Epithelial cell of esophagus (primary cell): ENCODE data around the gene BUD23.
"Not testable (repeated sequence)": the region's sequence is repeated elsewhere in the genome, so short reads cannot be mapped to it uniquely, and the experiment has no call there.

ENCODE experiments used
- DNase-seq: peaks from one replicate; pipeline ENCODE4 v3.0.0; 2010; ENCODE audit warnings: low read depth
- H3K4me3 ChIP-seq: 2 replicates; pipeline ENCODE4 v1.5.1; 2011; ENCODE audit warnings: mild to moderate bottlenecking, low read length, control low read depth
- TF ChIP-seq, protein P1 (sequence below): IDR thresholded peaks from 2 replicates; pipeline ENCODE4 v1.5.1; 2011; ENCODE audit warnings: low read depth, mild to moderate bottlenecking, low read length, control low read depth, inconsistent platforms; ENCODE audit not compliant: insufficient read depth; ENCODE audit errors: missing control alignments

The BUD23 gene

GRCh38 chr7:73652541-73652949, 30.9 kb upstream of the BUD23 start:
- TF ChIP-seq, protein P1, sequence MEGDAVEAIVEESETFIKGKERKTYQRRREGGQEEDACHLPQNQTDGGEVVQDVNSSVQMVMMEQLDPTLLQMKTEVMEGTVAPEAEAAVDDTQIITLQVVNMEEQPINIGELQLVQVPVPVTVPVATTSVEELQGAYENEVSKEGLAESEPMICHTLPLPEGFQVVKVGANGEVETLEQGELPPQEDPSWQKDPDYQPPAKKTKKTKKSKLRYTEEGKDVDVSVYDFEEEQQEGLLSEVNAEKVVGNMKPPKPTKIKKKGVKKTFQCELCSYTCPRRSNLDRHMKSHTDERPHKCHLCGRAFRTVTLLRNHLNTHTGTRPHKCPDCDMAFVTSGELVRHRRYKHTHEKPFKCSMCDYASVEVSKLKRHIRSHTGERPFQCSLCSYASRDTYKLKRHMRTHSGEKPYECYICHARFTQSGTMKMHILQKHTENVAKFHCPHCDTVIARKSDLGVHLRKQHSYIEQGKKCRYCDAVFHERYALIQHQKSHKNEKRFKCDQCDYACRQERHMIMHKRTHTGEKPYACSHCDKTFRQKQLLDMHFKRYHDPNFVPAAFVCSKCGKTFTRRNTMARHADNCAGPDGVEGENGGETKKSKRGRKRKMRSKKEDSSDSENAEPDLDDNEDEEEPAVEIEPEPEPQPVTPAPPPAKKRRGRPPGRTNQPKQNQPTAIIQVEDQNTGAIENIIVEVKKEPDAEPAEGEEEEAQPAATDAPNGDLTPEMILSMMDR, result no peak
- no peak overlapping the region for H3K4me3 ChIP-seq
- peak; percentile 29 for DNase-seq

GRCh38 chr7:73655309-73655708, 28.1 kb upstream of the BUD23 start:
- not testable (repeated sequence) for DNase-seq, H3K4me3 ChIP-seq

DNA sequence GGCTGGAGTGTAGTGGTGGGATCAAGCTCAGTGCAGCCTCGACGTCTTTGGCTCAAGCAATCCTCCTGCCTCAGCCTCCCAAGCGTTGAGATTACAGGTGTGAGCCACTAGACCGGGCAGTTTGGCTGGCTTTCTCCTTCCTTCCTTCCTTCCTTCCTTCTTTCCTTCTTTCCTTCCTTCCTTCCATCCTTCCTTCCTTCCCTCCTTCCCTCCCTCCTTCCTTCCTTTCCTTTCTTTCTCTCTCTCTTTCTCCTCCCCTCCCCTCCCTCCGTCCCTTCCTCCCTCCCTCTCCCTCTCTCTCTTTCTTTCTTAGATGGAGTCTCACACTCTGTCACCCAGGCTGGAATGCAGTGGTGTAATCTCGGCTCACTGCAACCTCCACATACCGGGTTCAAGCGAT, 23.4 kb upstream of the BUD23 start:
- H3K4me3 ChIP-seq, result no peak overlapping the region
- TF ChIP-seq, protein P1, result no peak
- DNase-seq, result no peak

DNA sequence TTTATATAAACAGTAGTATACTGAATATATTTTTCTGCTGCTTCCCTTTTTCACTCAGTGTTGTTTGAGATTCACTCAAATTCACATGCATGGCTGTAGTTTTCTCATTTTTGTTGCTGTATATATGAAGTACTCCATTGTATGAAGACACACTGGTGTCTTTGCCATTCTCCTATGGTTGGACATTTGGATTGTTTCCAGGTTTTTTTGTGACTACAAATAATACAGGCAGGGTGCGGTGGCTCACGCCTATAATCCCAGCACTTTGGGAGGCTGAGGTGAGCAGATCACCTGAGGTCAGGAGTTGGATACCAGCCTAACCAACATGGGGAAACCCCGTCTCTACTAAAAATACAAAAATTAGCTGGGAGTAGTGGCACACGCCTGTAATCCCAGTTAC, 22.8 kb upstream of the BUD23 start:
- not testable (repeated sequence) for DNase-seq

GRCh38 chr7:73663033-73663432, 20.4 kb upstream of the BUD23 start:
- no peak overlapping the region for H3K4me3 ChIP-seq
- no peak for DNase-seq
- TF ChIP-seq, protein P1, result no peak

More for the DNA sequence above, 22.8 kb upstream of the BUD23 start:
- not testable (repeated sequence) for H3K4me3 ChIP-seq

DNA sequence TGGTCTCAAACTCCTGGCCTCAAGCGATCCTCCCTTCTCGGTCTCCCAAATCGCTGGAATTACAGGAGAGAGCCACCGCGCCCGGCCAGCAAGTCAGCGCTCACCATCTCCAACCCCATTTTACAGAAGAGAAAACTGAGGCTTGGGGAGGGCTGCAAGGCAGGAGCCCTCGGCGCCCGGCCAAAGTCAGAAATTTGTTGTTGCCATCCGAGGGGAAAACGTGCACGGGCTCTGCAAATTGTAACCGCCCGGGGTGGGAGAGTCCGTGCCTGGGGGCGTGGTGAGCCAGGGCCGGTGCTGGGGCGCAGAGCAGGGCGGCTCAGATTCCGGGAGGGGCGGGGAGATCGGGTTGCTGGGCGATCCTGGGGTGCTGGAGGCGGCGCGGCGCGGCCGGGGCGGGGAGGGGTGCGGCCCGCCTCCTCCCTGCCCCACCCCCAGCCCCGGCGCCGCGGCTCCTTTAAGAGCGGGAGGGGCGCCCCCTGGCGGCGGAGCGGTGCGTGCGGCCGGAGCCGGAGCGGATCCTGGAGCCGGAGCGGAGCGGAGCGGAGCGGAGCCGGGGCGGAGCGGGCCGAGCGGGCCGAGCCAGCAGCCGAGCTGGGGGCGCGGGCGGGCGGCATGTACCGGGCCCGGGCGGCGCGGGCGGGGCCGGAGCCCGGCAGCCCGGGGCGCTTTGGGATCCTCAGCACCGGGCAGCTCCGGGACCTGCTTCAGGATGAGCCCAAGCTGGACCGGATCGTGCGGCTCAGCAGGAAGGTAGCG, 15.9 kb upstream of the BUD23 start, which contains the start of gene VPS37D:
TSS of gene VPS37D (plus strand) at position 488 of the 759 bp plus-strand sequence. CDS start at position 616, 128 bp downstream.
- H3K4me3 ChIP-seq, result peak within 1 kb of the TSS; percentile 47
- peak; percentile 93 for DNase-seq
- TF ChIP-seq, protein P1, result peak; percentile 44

DNA sequence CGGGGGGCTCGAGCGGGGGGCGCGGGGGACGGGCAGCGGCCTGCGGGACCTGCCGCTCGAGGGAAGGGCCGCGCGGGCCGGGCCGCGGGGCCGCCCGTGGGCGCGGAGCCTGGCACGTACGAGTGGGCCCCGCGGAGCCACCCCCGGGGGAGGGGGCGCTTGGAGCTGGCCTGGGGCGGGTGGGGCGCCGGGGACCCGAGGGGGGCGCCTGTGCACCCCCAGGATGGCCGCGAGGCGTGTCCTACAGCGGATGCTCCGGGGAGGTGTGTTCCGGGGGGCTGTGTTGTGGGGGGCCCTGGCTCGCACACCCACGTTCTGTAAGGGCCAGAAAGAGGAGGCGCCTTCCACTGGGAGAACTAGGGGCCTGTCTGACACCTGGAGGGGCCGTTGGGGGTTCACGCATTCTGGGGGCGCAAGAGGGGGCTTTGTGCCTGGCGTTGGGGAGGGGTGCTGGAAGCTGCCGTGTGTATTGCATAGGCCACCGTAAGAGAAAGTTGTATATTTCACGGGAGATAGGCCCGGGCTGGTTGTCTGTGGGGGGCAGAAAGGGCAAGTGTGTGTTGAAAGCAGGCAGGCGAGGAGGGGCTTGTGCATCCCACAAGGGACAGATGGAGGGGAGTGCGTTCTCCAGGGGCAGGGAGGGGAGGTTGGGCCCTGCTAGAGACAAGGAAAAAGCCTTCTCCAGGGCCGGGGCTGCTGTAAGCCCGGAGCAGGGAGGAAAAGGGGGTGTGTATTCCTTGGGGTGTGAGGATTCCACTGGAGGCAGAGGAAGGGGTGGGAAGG, 15.1 kb upstream of the BUD23 start:
- H3K4me3 ChIP-seq, result peak overlapping the region; percentile 47
- DNase-seq, result no peak
- TF ChIP-seq, protein P1, result no peak

- DNase-seq, result no peak
- peak overlapping the region; percentile 47 for H3K4me3 ChIP-seq
- TF ChIP-seq, protein P1, result no peak
These were observed 14.5 kb upstream of the BUD23 start for GRCh38 chr7:73668886-73669230.
